ENCODE measurements around the gene TMEM30B.

- TF ChIP-seq CTCF (IDR thresholded peaks at IDR 0.05) (no peak), POLR2A (IDR thresholded peaks at IDR 0.05) (no peak), EP300 (IDR thresholded peaks at IDR 0.05) (no peak)
These were observed 33.2 kb downstream of the TMEM30B start for GRCh38 chr14:61247935-61248334.
